Measurements from ENCODE around the gene CIP2A. TPM values are rescaled to one million over a fixed set of nuclear protein-coding genes. Genes with fewer than 3 reads are reported as not detected.

The CIP2A gene
- total RNA-seq, 1 donor from 2014 or later = 21.0 TPM

- Mint-ChIP-seq H3K36me3 (ENCODE audit: insufficient read depth) (no peaks in the 10 kb centered on the region), H3K27me3 (no peaks in the 10 kb centered on the region), H3K4me3 (ENCODE audit: low read depth) (peak overlapping the region; percentile 99), H3K4me1 (ENCODE audit: low read depth) (peaks cover 19% of the 10 kb centered on the region), H3K27ac (peak overlapping the region; percentile 100), H3K9me3 (ENCODE audit: low read depth) (no peaks in the 10 kb centered on the region)
- TF ChIP-seq CTCF (IDR thresholded peaks at IDR 0.05; ENCODE audit: unreplicated experiment) = no peak
- no peak for DNase-seq (ENCODE audit: low spot score, unreplicated experiment)
Observed at GRCh38 chr3:108590460-108590859, 1.2 kb upstream of the CIP2A start.

- H3K27me3 Mint-ChIP-seq = no peaks in the 10 kb centered on the region
- no peaks in the 10 kb centered on the region for H3K36me3 Mint-ChIP-seq (ENCODE audit: insufficient read depth)
- H3K27ac Mint-ChIP-seq = peak overlapping the region; percentile 100
- H3K4me3 Mint-ChIP-seq (ENCODE audit: low read depth) = peak overlapping the region; percentile 99
- no peak for TF ChIP-seq CTCF (IDR thresholded peaks at IDR 0.05; ENCODE audit: unreplicated experiment)
- DNase-seq (ENCODE audit: low spot score, unreplicated experiment) = no peak
- no peaks in the 10 kb centered on the region for H3K9me3 Mint-ChIP-seq (ENCODE audit: low read depth)
- H3K4me1 Mint-ChIP-seq (ENCODE audit: low read depth) = peaks cover 19% of the 10 kb centered on the region
Observed at GRCh38 chr3:108589998-108590323, 723 bp upstream of the CIP2A start.

GRCh38 chr3:108588601-108589000 is 637 bp downstream of the CIP2A start:
- no peaks in the 10 kb centered on the region for H3K36me3 Mint-ChIP-seq (ENCODE audit: insufficient read depth)
- no peaks in the 10 kb centered on the region for H3K9me3 Mint-ChIP-seq (ENCODE audit: low read depth)
- peak overlapping the region; percentile 100 for H3K27ac Mint-ChIP-seq
- H3K27me3 Mint-ChIP-seq = no peaks in the 10 kb centered on the region
- DNase-seq (ENCODE audit: low spot score, unreplicated experiment) = no peak
- TF ChIP-seq CTCF (IDR thresholded peaks at IDR 0.05; ENCODE audit: unreplicated experiment) = no peak
- H3K4me3 Mint-ChIP-seq (ENCODE audit: low read depth) = peak overlapping the region; percentile 99
- peaks cover 19% of the 10 kb centered on the region for H3K4me1 Mint-ChIP-seq (ENCODE audit: low read depth)

- no peak for DNase-seq (ENCODE audit: low spot score, unreplicated experiment)
- Mint-ChIP-seq H3K4me1 (ENCODE audit: low read depth) (no peaks in the 10 kb centered on the region), H3K9me3 (ENCODE audit: low read depth) (peaks cover 5% of the 10 kb centered on the region), H3K4me3 (ENCODE audit: low read depth) (no peak overlapping the region), H3K36me3 (ENCODE audit: insufficient read depth) (peaks cover 16% of the 10 kb centered on the region), H3K27me3 (no peaks in the 10 kb centered on the region), H3K27ac (no peak overlapping the region)
- no peak for TF ChIP-seq CTCF (IDR thresholded peaks at IDR 0.05; ENCODE audit: unreplicated experiment)
Observed at GRCh38 chr3:108578064-108578463, 11.2 kb downstream of the CIP2A start.

GRCh38 chr3:108569336-108569735 is 19.9 kb downstream of the CIP2A start:
- Mint-ChIP-seq H3K9me3 (ENCODE audit: low read depth) (peaks cover 9% of the 10 kb centered on the region), H3K4me1 (ENCODE audit: low read depth) (no peaks in the 10 kb centered on the region), H3K27ac (no peak overlapping the region), H3K27me3 (no peaks in the 10 kb centered on the region), H3K36me3 (ENCODE audit: insufficient read depth) (peaks cover 11% of the 10 kb centered on the region), H3K4me3 (ENCODE audit: low read depth) (no peak overlapping the region)
- no peak for DNase-seq (ENCODE audit: low spot score, unreplicated experiment)
- no peak for TF ChIP-seq CTCF (IDR thresholded peaks at IDR 0.05; ENCODE audit: unreplicated experiment)
